Measurements from ENCODE around the gene CDHR3.

Gene CDHR3

DNA sequence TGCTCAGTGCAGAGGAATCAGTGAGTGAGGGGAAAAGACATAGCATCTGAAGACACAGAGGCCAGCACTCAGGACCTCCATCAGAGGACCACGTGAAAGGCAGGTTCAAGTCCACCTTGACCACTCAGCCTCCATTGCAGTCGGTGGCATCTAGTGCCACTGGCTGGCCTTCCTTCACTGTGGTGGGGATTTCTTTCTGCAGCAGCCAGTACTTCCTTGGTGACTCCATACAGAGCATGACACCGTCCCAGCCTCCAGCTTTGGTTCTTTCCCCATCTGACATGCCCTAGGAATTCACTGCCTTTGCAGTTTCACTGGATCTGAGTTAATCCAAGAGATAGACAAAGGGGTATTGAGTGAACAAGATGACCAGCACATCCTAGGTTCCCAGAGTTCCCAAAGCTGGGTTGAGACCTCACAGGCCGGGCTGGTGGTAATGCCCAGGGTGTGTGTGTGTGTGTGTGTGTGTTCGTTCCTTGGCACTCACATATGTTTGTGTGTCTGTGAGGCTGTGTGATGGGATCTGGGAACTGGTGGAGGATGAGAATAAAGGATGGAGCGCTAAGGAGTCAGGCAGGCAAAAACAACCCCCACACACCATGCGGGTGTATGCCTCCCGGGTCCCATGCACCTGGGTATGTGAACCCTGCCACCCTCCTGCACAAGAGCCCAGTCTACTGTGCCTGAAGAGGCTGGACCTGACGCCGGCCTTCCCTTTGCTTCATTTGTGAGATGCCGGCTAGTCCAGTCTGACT, 91.3 kb downstream of the CDHR3 start:
- no peak for DNase-seq

DNA sequence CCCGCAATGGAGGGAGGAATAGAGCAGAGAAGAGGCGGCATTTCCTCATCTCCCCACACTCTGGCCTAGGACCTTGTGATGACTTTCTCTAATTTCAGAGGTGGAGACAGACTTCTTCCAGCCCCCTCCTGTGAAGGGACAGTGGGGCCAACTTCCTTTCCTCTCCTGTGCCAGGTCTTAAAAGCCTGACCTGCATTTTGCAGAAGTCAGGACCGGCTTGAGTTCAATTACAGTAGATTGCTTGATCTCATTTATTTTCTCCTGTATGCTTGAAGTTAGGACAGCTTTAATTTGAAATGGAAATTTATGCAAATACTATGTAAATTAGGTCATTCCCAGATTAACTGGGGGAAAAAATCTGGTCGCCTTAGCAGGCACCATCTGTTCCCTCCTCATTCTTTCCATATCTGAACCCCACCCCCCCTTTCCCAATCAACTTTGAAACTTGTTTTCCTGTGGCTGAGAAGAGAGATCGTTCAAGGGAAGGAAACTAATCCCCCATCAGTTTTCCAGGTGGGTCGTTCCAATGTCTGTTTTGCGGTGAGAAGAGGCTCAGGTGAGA, 92.0 kb downstream of the CDHR3 start:
- DNase-seq, result no peak

DNA sequence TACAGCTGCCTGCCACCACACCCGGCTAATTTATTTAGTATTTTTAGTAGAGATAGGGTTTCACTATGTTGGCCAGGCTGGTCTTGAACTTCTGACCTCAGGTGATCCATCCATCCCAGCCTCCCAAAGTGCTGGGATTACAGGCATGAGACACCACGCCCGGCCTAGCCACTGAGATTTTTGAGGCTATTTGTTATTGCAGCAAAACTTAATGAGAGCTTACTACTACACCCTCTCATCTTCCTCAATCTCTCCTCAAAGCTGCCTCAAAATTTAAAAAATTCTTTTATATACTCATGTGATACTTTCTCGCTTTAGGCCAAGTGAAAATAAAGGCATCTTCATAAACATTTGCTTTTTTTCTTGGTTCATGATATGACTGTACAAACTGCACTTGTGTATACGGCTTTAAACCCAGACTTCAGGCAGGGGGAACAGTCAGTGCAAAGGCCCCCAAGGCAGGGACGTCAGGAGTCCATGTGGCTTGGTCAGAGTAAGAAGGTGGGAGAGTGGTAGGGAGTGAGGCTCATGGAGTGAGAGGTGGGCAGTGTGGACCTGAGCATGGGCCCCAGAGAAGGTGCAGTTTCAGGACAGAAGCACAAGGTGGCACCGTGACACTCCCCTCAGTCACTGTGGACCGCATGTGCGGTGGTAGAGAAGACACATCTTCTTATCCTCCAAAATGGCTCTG, 93.6 kb downstream of the CDHR3 start:
- peak; percentile 69 for DNase-seq

DNA sequence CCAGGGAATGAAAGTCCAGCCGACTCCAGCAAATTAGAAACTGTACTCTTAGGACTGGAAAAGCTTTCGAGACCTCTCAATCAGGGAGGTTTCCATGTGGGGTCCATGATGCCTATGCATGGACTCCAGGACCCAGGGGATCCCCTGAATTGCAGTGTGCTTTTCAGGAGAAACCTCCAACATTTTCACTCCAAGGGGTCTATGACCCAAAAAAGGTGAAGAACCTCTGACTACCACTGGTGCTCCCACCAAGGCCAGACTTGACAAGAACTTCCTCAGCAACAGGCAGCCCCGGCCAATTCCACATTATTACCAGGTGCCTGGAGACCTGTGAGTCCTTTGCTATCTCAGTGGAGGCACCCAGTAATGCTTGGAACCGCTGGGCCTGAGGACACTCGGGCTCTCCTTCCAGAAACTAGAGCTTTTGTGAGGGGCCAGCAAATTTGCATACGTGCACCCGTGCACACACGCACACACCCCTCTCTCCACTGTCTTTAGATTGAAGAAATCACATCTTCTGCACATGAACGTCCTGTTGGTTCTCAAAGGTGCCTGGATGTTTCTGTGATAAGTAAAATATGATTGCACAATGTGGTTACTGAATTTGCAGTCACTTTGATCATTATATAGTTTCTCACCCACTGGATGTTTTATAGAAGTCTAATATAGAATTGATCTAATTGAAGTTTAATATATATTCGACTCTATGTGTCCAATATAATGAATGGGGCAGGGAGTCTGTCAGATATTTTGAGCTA, 94.3 kb downstream of the CDHR3 start:
- no peak for DNase-seq

DNA sequence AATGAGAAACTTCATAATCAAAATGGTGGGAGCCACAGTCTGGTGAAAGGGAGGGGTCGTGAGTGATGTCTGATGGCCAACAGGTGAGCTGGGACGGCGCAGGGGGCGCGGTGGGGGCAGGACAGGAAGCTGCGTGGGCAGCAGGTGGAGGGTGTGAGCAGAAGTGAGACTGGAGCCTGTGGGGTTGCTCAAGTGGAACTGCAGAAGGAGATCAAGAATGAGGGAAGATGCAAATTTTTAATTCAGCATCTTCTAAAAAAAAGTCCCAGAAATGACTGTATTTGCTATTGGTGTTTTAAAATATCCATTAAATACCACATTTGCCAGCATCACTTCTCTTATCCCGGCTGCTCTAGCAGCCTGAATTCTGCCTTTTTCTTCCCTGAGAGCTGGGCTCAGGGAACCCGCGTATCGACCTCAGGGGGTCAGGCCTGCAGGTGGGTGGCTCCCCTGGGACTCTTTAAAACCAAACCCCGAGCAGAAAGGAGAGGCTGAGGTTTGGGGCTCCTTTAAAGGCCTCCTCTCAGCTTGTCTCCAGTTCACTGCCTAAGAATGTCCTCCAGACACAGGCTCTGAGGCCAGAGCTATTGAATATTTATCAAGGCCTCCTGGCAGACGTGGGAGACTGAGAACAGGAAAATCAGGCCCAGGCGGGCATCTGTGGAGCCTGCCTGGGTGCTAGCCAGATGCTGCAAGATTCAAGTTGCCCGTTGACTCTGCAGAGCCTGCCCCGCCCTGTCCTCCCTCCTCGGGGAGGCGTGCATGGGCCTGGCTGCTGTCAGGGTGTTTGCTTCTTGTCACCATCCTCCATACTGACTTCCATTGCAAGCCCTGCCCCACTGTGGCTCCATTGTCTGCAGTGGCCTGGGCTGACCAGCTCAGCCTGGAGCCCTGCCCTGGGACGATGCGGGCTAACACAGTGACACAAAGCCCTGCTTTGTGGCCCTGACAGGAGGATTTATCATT, 95.2 kb downstream of the CDHR3 start:
- DNase-seq, result no peak

DNA sequence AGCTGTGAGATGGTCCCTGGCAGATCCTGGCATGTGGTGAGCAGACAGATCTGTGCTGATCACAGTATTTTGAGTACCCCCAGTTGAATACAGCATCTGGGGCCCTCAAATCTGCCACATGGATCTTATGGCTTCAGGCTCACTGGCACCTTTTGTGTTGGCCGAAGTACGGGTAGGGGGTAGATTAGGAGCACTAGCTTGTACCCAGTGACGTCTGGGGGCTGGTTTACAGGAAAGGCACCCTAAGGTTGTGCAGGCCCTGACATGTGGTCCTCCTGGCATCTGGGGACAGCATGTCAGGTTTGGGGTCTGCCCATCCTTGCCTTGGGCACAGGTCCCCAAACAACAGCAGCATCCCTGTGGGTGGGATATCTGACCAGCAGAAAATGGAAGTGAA, 95.9 kb downstream of the CDHR3 start:
- DNase-seq, result no peak

DNA sequence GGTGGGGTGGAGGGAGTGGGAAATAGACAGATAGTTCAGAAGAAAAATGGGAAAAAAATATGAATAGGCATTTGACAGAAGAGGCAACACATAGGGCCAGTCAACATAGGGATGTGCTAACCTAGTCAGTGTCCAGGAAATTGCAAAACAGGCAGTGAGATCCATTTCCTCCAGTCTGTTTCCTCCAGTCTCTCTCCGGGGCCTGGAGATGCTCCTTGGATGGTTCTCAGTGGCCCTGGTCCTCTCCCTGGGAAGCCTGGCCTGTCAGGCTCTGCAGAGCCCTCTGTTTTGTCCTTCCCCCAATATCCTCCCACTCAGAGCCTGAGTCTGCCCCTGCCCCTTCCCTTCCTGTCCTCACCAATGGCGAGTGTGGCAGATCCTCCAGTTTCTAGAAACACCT, 96.5 kb downstream of the CDHR3 start:
- DNase-seq, result no peak

DNA sequence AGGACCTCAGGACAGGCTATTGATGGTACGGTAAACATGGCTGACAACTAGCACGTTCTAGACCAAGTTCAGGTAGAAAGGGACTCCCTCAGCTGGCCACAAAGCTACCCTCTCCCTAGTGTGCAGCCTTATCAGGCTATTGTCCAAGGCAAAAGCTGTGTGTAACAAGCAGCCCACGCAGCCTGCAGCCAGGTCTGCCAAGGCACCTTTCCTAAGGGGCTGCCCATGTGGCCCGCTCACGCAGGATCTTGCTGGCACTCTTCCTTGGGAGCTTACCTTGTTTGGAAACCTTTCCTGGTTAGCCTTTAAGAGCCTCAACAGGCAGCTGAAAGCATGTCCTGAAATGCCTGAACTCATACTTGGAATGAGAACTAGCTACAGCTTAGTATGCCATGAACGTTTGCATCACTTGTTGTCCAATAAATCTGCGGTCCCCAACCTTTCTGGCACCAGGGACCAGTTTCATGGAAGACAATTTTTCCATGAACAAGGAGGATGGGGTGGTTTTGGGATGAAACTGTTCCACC, 97.4 kb downstream of the CDHR3 start:
- no peak for DNase-seq

DNA sequence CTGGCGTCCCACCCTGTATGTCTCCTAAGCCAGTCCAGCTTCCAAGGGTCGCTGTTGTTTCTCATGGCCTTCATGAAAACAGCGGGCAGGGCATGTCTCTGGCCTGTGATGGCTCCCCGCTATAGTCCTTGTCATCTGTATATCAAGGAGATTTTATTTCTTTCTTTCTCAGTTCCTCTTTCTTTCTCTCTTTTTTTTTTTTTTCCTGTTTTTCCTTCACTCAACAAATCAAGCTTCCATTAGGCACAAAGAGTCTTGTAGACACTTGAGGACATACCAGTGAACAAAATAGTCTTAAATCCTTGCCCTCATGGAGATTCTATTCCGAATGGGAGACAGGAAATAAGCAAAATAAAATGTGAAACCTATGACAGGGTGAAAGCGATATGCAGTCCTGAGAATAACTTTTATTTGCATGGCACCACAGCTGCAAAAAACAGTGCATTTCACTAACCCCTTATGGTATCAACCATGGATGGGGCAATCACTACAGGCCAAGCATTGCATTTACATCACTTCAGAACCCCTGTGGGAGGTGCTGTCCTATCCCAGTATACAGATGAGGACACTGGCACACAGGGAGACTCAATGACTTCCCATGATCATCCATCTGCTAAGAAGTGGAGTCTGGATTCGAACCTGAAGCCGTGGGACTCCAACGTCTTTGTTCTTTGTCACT, 98.4 kb downstream of the CDHR3 start:
- DNase-seq, result no peak

DNA sequence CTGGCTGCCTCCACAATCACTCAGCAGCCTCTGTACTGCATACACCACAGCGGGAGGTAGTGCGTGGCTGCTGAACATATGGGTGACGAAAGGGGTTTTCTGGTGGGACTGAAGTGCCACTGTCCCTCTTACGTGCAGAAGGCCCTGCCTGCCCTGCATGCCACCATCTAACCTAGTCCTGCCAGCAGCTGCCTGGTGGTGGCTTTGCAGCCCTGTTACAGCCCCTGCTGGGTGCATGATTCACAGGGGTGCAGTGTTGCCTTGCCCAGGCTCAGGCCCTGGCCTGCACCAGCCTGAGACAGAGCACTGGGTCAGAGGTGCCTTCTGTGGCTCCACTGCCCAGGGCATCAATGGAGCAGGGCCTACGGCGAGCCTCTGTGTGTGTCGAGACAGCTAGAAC, 98.9 kb downstream of the CDHR3 start:
- no peak for DNase-seq

DNA sequence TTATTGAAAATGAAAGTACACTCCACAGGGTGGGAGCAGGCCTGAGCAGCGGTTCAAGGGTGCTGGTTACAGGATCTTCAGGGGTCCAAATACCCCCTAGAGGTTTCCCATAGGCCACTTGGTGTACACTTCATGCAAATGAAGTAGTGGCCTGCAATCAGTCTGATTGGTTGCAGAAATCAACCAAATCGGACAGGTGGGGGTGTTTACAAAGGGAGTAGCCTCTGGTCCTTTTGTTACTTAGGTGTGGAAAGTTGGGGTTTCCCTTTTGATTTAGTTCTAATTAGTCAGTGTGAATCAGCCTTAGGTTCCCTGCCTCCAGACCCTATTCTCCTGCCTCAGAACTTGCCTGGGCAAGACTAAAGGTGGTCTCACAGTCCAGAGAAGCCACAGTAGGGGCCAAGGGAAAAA, 99.5 kb downstream of the CDHR3 start:
- no peak for DNase-seq

DNA sequence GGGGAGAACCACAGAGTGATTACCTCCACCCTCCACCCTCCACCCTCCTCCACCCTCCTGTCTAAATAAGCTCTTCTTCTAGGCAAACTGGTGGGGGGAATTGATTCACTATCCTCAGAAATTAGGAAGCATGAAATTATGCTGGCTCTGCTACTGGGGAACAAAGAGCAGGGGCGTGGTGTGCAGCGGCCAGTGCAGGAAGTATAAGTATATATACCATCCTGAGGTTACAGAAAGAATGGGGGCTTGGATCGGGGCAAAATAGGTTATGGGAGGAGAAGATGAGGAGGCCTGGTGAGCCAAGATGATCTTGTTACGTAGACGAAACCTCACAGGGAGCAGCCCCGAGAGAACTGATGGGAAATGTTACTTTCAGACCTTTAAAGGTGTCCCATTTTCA, 100.0 kb downstream of the CDHR3 start:
- no peak for DNase-seq

DNA sequence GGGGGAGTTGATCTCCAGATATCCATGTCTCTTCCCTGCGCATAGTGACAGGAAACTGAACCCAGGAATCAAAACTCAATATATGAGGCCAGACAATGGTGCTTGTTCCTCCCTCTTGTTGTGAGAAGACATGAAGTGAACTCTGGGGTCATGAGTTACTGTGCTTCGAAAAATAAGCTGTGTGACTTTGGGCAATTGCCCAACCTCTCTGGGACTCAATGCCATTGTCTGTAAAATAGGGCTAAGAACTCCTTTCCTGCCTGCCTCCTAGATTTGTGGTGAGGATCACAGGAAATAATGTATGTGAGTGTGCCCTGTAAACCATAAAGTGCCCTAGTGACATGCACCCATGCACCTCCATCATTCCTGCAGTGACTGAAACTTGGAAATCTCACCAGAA, 100.6 kb downstream of the CDHR3 start:
- DNase-seq, result no peak

DNA sequence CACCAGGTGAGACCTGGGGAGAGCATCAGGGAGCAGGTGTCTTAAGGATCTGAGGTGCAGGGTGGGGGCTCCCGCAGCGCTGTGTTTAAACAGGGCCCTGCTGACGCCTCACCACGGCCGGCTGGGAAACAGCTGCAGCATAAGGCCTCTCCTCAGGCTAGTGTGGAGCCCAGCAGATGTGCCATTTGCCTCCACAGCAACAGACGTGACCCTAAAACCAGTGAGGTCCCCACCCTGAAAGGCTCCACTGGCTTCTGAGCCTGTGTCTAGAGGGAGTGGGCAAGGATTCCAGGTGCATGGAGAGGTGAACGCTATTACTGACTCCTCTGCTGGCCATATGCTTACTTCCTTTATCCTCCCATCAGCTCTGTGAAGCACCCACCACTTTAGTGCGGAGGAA, 101.3 kb downstream of the CDHR3 start:
- no peak for DNase-seq

DNA sequence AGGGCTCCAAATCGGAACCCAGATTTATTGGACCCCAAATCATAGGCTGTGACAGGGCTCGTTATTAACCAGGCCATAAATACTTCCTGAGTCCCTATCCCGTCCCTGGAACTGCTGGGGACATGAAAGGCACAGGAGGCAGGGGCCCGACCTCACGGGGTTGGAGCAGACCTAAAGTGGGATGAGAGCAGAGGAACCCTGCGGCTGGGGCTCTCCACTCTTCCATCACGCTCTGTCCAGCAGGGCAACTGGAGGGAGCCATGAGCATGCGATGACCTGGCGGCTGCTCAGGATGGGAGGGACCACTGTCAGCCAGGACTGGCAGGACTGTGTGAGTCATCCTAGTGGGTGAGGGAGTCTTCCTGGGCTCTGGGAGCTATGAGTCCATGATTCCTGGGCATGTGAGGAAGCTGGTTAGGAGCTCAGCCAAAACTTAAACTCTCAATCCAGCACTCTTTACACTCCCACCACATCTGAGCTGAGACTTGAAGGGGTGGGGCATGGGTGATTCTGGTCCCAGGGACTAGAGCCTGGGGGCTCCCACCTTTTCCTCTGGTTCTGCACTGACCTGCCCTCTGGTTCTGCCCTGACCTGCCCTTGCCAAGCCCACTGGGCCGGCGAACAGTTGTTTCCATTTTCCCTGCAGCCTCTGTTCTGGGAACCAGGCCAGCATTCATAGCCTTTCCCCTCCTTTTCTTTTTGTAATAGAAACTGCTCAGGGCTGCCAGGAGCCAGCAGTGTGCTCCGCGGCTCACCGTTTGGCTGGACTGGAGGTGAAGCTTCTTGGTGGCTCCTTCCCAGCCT, 101.9 kb downstream of the CDHR3 start:
- peak; percentile 91 for DNase-seq

DNA sequence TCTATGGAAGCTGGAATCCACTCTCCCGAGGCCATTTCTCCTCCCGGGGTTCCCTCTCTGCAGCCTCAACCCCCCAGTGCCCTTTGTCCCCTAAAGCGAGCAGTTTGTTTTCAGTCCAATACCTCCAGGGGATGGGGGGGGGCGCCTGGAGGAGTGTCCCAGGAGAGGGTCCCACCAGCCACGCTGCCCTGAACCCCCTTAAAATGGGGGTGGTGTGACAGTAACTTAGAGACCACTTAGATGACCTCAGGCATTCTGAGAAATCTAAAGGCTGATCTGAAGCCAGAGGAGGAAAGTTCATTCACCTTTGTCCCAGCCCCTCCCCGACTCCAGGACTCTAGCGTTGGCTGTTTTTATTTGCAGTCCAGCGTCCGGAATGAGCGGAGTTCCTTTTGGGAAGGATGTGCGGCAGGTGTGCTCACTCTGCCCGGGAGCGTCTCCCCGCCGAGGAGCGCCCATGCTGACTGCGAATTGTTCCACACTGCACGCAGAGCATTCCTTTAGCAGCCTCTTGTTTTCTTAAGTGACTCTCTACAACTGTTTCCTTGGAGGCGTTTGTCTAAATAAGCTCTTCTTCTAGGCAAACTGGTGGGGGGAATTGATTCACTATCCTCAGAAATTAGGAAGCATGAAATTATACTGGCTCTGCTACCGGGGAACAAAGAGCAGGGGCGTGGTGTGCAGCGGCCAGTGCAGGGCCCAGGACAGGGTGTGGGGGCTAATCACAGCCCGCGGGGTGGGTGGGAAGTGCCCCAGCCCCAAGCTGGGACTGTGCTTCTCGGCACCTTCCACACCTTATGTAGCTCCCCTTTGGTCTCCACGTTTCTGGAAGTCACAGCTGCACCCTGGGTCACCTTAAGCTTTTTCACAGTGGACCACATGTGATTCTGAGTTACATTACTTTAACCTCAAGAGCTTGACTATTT, 102.8 kb downstream of the CDHR3 start:
- peak; percentile 15 for DNase-seq

DNA sequence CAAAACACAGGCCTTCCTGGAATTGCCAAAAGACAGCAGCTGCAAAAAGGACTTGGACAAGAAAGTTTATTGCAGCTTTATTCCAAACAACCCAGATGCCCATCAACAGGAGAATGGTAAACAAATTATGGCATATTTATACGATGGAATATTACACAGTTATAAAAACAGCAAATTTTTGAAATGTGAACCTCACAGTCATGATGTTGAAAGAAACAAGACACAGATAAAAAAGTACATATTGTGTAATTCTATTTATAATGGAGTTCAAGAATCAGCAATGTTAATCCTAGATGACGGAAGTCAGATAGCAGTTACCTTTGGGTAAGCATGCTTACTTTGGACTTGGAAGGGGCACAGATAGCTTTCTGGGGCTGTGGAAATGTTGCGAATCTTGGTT, 104.6 kb downstream of the CDHR3 start:
- DNase-seq, result no peak

DNA sequence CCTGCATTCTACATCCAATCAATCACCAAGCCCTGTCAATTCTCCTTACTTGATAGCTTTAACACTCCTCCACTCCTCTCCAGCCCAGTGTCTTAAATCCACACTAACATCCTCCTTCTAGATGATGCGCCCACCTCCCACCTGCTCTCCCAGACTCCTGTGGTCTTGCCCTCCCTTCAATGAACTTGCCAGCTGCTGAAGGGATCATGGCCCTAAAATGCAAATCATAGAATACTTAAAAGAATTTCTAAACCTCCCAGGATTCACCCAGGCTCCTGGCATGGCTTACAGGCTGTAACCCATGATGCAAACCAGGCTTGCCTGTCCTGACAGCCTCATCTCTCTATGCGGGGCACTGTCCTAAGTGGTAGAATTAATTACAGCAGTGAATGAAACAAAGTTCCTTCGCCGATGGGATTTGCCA, 105.5 kb downstream of the CDHR3 start:
- no peak for DNase-seq

DNA sequence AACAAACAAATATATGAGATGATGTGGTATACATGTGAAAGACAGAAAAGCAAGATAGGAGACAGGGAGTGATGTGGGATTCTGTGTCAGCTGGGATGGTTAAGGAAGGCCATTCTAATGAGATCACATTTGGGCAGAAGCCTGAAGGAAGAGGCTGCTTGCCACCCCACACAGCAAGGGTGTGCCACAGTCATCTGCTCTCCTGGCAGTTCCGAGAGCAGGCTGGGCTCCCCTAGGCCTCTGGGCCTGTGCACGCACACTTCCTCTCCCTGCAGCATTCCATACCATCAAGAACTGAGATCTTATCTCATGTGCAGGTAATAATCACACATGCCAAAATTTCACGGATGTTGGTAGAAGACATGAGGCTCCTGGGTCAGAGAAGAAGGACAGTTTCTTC, 105.9 kb downstream of the CDHR3 start:
- no peak for DNase-seq

Data from fibroblast of skin of right quadriceps (primary cell).